ENCODE data around the gene DDX39B. TPM values are rescaled to one million over a fixed set of nuclear protein-coding genes. Genes with fewer than 3 reads are reported as not detected.
"Not testable (repeated sequence)": the region's sequence is repeated elsewhere in the genome, so short reads cannot be mapped to it uniquely, and the experiment has no call there.

Gene DDX39B
- total RNA-seq, 6 donors from 2014 or later, result 201 to 541 (median 270) TPM

- H3K36me3 ChIP-seq, result no peaks in the 10 kb centered on the region
- peaks cover 4 to 16% (median 8%) of the 10 kb centered on the region in 4 donors for H3K4me1 ChIP-seq
- no peak overlapping the region for H3K27ac ChIP-seq
- no peak overlapping the region for H3K4me3 ChIP-seq
- DNase-seq (no peak), ATAC-seq (ENCODE audit: low FRiP score in 2 of 2) (no peak)
- H3K27me3 ChIP-seq, result no peaks in the 10 kb centered on the region
- no peaks in the 10 kb centered on the region for H3K9me3 ChIP-seq
- WGBS, 2 donors, result 61 to 70% methylated on average over 16 of the region's 16 CpGs
- TF ChIP-seq CTCF (IDR thresholded peaks at IDR 0.05), result no peak
- no peak for TF ChIP-seq POLR2A (IDR thresholded peaks at IDR 0.05)
- no peak for TF ChIP-seq EP300 (IDR thresholded peaks at IDR 0.05)
- no peak for TF ChIP-seq POLR2AphosphoS5 (IDR thresholded peaks at IDR 0.05)
Measured at GRCh38 chr6:31490115-31490873, 51.5 kb downstream of the DDX39B start.

GRCh38 chr6:31489086-31489485 is 52.7 kb downstream of the DDX39B start:
- TF ChIP-seq POLR2A (IDR thresholded peaks at IDR 0.05) (no peak), CTCF (IDR thresholded peaks at IDR 0.05) (no peak), POLR2AphosphoS5 (IDR thresholded peaks at IDR 0.05) (no peak), EP300 (IDR thresholded peaks at IDR 0.05) (no peak)
- Histone ChIP-seq H3K4me3 (no peak overlapping the region), H3K27me3 (no peaks in the 10 kb centered on the region), H3K4me1 (peaks cover 4 to 13% (median 8%) of the 10 kb centered on the region in 4 donors), H3K27ac (no peak overlapping the region), H3K36me3 (no peaks in the 10 kb centered on the region), H3K9me3 (no peaks in the 10 kb centered on the region)
- ATAC-seq (ENCODE audit: low FRiP score in 2 of 2), result no peak
- no peak for DNase-seq
- 78 to 87% methylated on average over 4 of the region's 4 CpGs for WGBS, 2 donors

- H3K4me3 ChIP-seq; H3K4me1 ChIP-seq; DNase-seq; H3K27me3 ChIP-seq; H3K9me3 ChIP-seq; H3K36me3 ChIP-seq; H3K27ac ChIP-seq; ATAC-seq (ENCODE audit: low FRiP score in 2 of 2): not testable (repeated sequence)
- WGBS, 2 donors, result 76 to 78% methylated on average over 5 to 6 of the region's 6 CpGs
Measured at GRCh38 chr6:31487674-31488073, 54.1 kb downstream of the DDX39B start.

- no CpG with 5 or more reads among the region's 9 CpGs for WGBS, 2 donors
- not testable (repeated sequence) for H3K27me3 ChIP-seq, H3K27ac ChIP-seq, H3K4me1 ChIP-seq, DNase-seq, H3K36me3 ChIP-seq, H3K9me3 ChIP-seq, H3K4me3 ChIP-seq
- ATAC-seq (ENCODE audit: low FRiP score in 2 of 2), result peak in 1 of 2 donors; percentile 77
Measured at GRCh38 chr6:31486065-31486837, 55.6 kb downstream of the DDX39B start.

GRCh38 chr6:31485055-31485454 is 56.7 kb downstream of the DDX39B start:
- no peak for DNase-seq
- H3K27me3 ChIP-seq, result no peaks in the 10 kb centered on the region
- no peak overlapping the region for H3K27ac ChIP-seq
- ATAC-seq (ENCODE audit: low FRiP score in 2 of 2), result no peak
- no peaks in the 10 kb centered on the region for H3K4me1 ChIP-seq
- 77 to 100% methylated on average over 1 of the region's 1 CpG for WGBS, 2 donors
- TF ChIP-seq CTCF (IDR thresholded peaks at IDR 0.05) (no peak), EP300 (IDR thresholded peaks at IDR 0.05) (no peak), POLR2A (IDR thresholded peaks at IDR 0.05) (no peak), POLR2AphosphoS5 (IDR thresholded peaks at IDR 0.05) (no peak)
- H3K4me3 ChIP-seq, result no peak overlapping the region
- H3K9me3 ChIP-seq, result no peaks in the 10 kb centered on the region
- no peaks in the 10 kb centered on the region for H3K36me3 ChIP-seq
